Hematopoietic multipotent progenitor cell (in vitro differentiated cells): ENCODE results near the gene IFT81. TPM values are rescaled to one million over a fixed set of nuclear protein-coding genes. Genes with fewer than 3 reads are reported as not detected.

Experiments used
- DNase-seq, 3 donors: peaks; one replicate each; pipeline ENCODE4 v3.0.0-alpha.2; 2011 to 2015; ENCODE audit warnings: low read depth in 2 of 3, low spot score in 2 of 3
- total RNA-seq: library from RNA; depleted of rRNA; stranded (reverse); fragments of >200 nt; gene quantifications from one replicate; pipeline ENCODE4 v1.2.3, GENCODE V29; 2012

The IFT81 gene
- total RNA-seq = 2.7 TPM

- DNase-seq = peak; percentile 92 to 95 (median 94)
Measured at GRCh38 chr12:110124269-110124995, at the start of gene IFT81. Gene IFT81 (plus strand): TSS chr12:110124357. CDS start chr12:110127381, 3,024 bp downstream.

- no peak for DNase-seq
Measured at GRCh38 chr12:110075880-110076279, 48.3 kb upstream of the IFT81 start.

GRCh38 chr12:110077800-110078199 lies 46.4 kb upstream of the IFT81 start:
- no peak for DNase-seq

GRCh38 chr12:110079477-110080400 lies 44.4 kb upstream of the IFT81 start:
- DNase-seq = peak; percentile 52 to 93 (median 75)

- no peak for DNase-seq
Measured at GRCh38 chr12:110080410-110080809, 43.7 kb upstream of the IFT81 start.

GRCh38 chr12:110084314-110085015 lies 39.7 kb upstream of the IFT81 start:
- no peak for DNase-seq

GRCh38 chr12:110088216-110088615 lies 35.9 kb upstream of the IFT81 start:
- peak in 1 of 3 donors; percentile 50 for DNase-seq

- peak in 1 of 3 donors; percentile 8 for DNase-seq
Measured at GRCh38 chr12:110088936-110089335, 35.2 kb upstream of the IFT81 start.

GRCh38 chr12:110090266-110091135 lies 33.7 kb upstream of the IFT81 start:
- DNase-seq = no peak

GRCh38 chr12:110091136-110091711 lies 32.9 kb upstream of the IFT81 start:
- no peak for DNase-seq

- DNase-seq = peak in 2 of 3 donors; percentile 9 to 36
Measured at GRCh38 chr12:110093631-110094311, 30.4 kb upstream of the IFT81 start.

GRCh38 chr12:110100315-110100970 lies 23.7 kb upstream of the IFT81 start:
- DNase-seq = peak; percentile 41 to 93 (median 83)

- peak in 2 of 3 donors; percentile 69 to 81 for DNase-seq
Measured at GRCh38 chr12:110102255-110102654, 21.9 kb upstream of the IFT81 start.

- no peak for DNase-seq
Measured at GRCh38 chr12:110104188-110105094, 19.7 kb upstream of the IFT81 start.

GRCh38 chr12:110105159-110105558 lies 19.0 kb upstream of the IFT81 start:
- no peak for DNase-seq

GRCh38 chr12:110105986-110106385 lies 18.2 kb upstream of the IFT81 start:
- no peak for DNase-seq
